GM13976 (cell line): Measurements from ENCODE around the gene NECTIN1.

Experiments used
- DNase-seq: peaks from one replicate; pipeline ENCODE4 v3.0.0; 2012; ENCODE audit warnings: low spot score
- in situ Hi-C: fragments of 300-500 bp; cut with MboI; formaldehyde crosslinking; loops from one replicate; pipeline ENCODE4 v1.12.0; 2022; ENCODE audit warnings: low sequenced_read_pairs, mixed read lengths, inconsistent platforms; ENCODE audit not compliant: unreplicated experiment
- TF ChIP-seq, protein P1 (sequence below): IDR thresholded peaks from 2 replicates; pipeline ENCODE4 v1.5.1; 2012; ENCODE audit warnings: borderline replicate concordance, mild to moderate bottlenecking; ENCODE audit not compliant: insufficient read depth; ENCODE audit errors: extremely low read depth, missing control alignments, control extremely low read depth

NECTIN1 gene

GRCh38 chr11:119772641-119773415, 43.8 kb upstream of the NECTIN1 start:
- DNase-seq, result no peak
- TF ChIP-seq, protein P1, sequence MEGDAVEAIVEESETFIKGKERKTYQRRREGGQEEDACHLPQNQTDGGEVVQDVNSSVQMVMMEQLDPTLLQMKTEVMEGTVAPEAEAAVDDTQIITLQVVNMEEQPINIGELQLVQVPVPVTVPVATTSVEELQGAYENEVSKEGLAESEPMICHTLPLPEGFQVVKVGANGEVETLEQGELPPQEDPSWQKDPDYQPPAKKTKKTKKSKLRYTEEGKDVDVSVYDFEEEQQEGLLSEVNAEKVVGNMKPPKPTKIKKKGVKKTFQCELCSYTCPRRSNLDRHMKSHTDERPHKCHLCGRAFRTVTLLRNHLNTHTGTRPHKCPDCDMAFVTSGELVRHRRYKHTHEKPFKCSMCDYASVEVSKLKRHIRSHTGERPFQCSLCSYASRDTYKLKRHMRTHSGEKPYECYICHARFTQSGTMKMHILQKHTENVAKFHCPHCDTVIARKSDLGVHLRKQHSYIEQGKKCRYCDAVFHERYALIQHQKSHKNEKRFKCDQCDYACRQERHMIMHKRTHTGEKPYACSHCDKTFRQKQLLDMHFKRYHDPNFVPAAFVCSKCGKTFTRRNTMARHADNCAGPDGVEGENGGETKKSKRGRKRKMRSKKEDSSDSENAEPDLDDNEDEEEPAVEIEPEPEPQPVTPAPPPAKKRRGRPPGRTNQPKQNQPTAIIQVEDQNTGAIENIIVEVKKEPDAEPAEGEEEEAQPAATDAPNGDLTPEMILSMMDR, result no peak
- in situ Hi-C loops, result no loop called here

- TF ChIP-seq, protein P1, result no peak
- no peak for DNase-seq
- in situ Hi-C loops, result no loop called here
Observed at GRCh38 chr11:119772076-119772475, 43.1 kb upstream of the NECTIN1 start.

GRCh38 chr11:119771172-119771770, 42.3 kb upstream of the NECTIN1 start:
- in situ Hi-C loops, result no loop called here
- TF ChIP-seq, protein P1, result no peak
- no peak for DNase-seq

- in situ Hi-C loops, result no loop called here
Observed at GRCh38 chr11:119765628-119766027, 36.6 kb upstream of the NECTIN1 start.

DNA sequence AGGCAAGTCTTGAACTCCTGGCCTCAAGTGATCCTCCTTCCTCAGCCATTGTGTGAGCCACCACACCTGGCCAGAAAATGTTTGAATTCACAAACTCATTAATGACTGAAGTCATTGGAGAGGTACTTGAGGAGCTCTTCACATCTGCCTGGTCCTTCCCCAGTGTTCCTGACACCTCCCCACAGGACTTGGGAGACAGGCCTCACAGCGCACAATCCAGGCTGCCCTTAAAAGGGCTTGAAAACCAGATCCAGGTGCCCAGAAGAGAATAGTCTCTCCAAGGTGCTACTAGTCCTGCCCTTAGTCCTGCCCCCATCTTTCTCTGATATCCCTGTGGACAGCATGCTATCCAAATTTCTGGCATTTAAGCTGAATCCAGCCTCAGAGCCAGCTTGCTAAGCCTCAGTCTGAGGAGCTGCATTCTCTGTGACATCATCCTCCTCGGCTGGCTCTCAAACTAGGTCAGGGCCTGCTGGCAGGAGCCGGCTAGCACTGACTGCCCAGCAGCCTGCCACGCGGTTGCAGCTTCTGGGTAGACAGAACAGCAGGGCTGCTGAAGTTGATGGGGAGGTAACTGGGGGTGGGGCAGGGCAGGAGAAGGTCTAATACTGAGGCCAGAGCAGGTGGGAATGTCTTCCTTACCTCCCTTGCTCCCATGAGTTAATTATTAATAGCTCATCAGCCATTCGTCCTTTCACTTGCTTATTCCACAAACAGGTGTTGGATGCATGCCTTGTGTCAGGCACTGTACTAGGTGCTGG, 35.3 kb upstream of the NECTIN1 start:
- TF ChIP-seq, protein P1, result no peak
- no peak for DNase-seq
- in situ Hi-C loops, result no loop called here

More at GRCh38 chr11:119765628-119766027, 36.6 kb upstream of the NECTIN1 start:
- DNase-seq, result no peak
- TF ChIP-seq, protein P1, result no peak

DNA sequence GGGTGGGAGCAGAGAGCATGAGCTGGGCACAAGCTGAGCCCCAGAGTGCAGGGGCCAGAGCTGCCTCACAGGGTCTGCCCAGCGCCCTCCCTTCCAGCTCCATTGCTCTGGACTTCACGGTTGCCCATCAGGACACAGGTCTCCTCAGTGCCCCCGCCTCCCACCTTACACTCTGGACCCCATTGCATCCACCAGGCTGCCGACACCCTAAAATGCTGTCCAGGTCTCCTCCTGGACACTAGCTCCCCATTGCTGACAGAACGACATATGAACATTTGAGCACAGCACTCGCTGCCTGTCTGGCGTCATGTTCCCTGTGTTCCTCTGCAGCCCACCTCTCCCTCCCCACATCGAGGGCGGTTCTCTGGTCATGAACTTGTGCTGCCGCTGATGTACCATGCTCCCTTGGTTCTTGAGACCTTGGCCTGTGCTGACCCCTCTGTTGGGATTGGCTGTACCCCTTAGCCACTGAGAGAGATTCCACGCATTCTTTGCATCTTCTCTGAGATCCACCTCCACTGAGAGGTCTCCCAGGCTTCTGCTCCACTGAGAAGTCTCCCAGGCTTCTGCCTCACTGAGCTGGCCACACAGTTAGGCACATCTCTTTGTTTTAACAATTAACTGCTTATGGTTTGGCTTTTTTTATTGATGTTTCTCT, 34.2 kb upstream of the NECTIN1 start:
- in situ Hi-C loops, result no loop called here
- DNase-seq, result no peak
- TF ChIP-seq, protein P1, result no peak
